Neural cell (in vitro differentiated cells): ENCODE measurements around the gene COL25A1. TPM values are rescaled to one million over a fixed set of nuclear protein-coding genes. Genes with fewer than 3 reads are reported as not detected.

Experiments used
- H2AFZ ChIP-seq: fragments of 200-600, 300-800 bp; sonication (generic), shearing (Covaris generic); 2 replicates; pipeline ENCODE4 v1.6.0; 2014; ENCODE audit warnings: low read depth, mild to moderate bottlenecking, antibody characterized with exemption, low read length, moderate library complexity
- H3F3A ChIP-seq: fragments of 200-600 bp; shearing (Covaris generic); 2 replicates; pipeline ENCODE4 v1.6.1; 2016; ENCODE audit warnings: mild to moderate bottlenecking, moderate library complexity, mixed read lengths, antibody characterized with exemption, low read length; ENCODE audit not compliant: insufficient read depth, poor library complexity, severe bottlenecking
- H3K27ac ChIP-seq: fragments of 200-600, 300-800 bp; sonication (generic), shearing (Covaris generic); 2 replicates; pipeline ENCODE4 v1.5.1; 2014; ENCODE audit warnings: mild to moderate bottlenecking, low read length, moderate library complexity
- H3K27me3 ChIP-seq: fragments of 300-800, 200-600 bp; sonication (generic), shearing (Covaris generic); 2 replicates; pipeline ENCODE4 v1.6.0; 2014; ENCODE audit warnings: mild to moderate bottlenecking, low read depth, low read length, moderate library complexity; ENCODE audit not compliant: insufficient read depth
- H3K36me3 ChIP-seq: fragments of 300-800, 200-600 bp; sonication (generic), shearing (Covaris generic); 2 replicates; pipeline ENCODE4 v1.5.1; 2014; ENCODE audit warnings: mild to moderate bottlenecking, antibody characterized with exemption, low read length, moderate library complexity; ENCODE audit not compliant: insufficient read depth
- H3K4me2 ChIP-seq: fragments of 300-800, 200-600 bp; sonication (generic), shearing (Covaris generic); 2 replicates; pipeline ENCODE4 v1.6.0; 2014; ENCODE audit warnings: mild to moderate bottlenecking, low read length
- H3K4me3 ChIP-seq: fragments of 300-800, 200-600 bp; sonication (generic), shearing (Covaris generic); 2 replicates; pipeline ENCODE4 v1.5.1; 2014; ENCODE audit warnings: mild to moderate bottlenecking, low read length, moderate library complexity
- H3K79me2 ChIP-seq: fragments of 200-600 bp; shearing (Covaris generic); replicated peaks from 2 replicates; pipeline ENCODE4 v1.6.0; 2014; ENCODE audit warnings: mild to moderate bottlenecking, low read length, moderate library complexity; ENCODE audit not compliant: insufficient read depth
- H3K9ac ChIP-seq: fragments of 300-800, 200-600 bp; sonication (generic), shearing (Covaris generic); 2 replicates; pipeline ENCODE4 v1.6.1; 2016; ENCODE audit warnings: mild to moderate bottlenecking, low read length, mixed read lengths
- H3K9me2 ChIP-seq: fragments of 200-600 bp; shearing (Covaris generic); 2 replicates; pipeline ENCODE4 v1.6.1; 2016; ENCODE audit warnings: mild to moderate bottlenecking, low read length, mixed read lengths; ENCODE audit not compliant: insufficient read depth
- H3K9me3 ChIP-seq: fragments of 200-600, 300-800 bp; sonication (generic), shearing (Covaris generic); 2 replicates; pipeline ENCODE4 v1.6.1; 2016; ENCODE audit warnings: mild to moderate bottlenecking, mixed run types, low read length, moderate library complexity, mixed read lengths
- H4K20me1 ChIP-seq: fragments of 200-600 bp; shearing (Covaris generic); 2 replicates; pipeline ENCODE4 v1.6.1; 2016; ENCODE audit warnings: mild to moderate bottlenecking, mixed run types; ENCODE audit not compliant: insufficient read depth
- CTCF ChIP-seq: fragments of 450-650 bp; IDR thresholded peaks from 2 replicates; pipeline ENCODE4 v1.5.1; 2014; ENCODE audit warnings: antibody characterized with exemption, mild to moderate bottlenecking, moderate library complexity; ENCODE audit not compliant: poor library complexity, severe bottlenecking
- EP300 ChIP-seq: fragments of 450-650 bp; conservative IDR thresholded peaks from 2 replicates; pipeline ENCODE4 v1.6.1; 2014; ENCODE audit warnings: antibody characterized with exemption, mild to moderate bottlenecking, moderate library complexity; ENCODE audit not compliant: poor library complexity, severe bottlenecking
- EZH2 ChIP-seq: fragments of 200-600, 300-800 bp; shearing (Covaris generic), sonication (generic); IDR thresholded peaks from 2 replicates; pipeline ENCODE4 v1.6.1; 2014; ENCODE audit warnings: antibody characterized with exemption, low read length, borderline replicate concordance, mild to moderate bottlenecking; ENCODE audit not compliant: insufficient read depth, poor library complexity, severe bottlenecking
- MXI1 ChIP-seq: fragments of 450-650 bp; conservative IDR thresholded peaks from 2 replicates; pipeline ENCODE4 v1.6.1; 2014; ENCODE audit warnings: antibody characterized with exemption, mild to moderate bottlenecking; ENCODE audit not compliant: poor library complexity, severe bottlenecking
- POLR2AphosphoS5 ChIP-seq: IDR thresholded peaks from 2 replicates; pipeline ENCODE4 v1.6.1; 2012
- RAD21 ChIP-seq: fragments of 450-650 bp; conservative IDR thresholded peaks from 2 replicates; pipeline ENCODE4 v1.6.1; 2014; ENCODE audit warnings: antibody characterized with exemption, mild to moderate bottlenecking, moderate library complexity
- REST ChIP-seq: IDR thresholded peaks from 2 replicates; pipeline ENCODE4 v1.6.1; 2012; ENCODE audit warnings: borderline replicate concordance
- SMC3 ChIP-seq: fragments of 450-650 bp; conservative IDR thresholded peaks from 2 replicates; pipeline ENCODE4 v1.6.1; 2014; ENCODE audit warnings: antibody characterized with exemption, mild to moderate bottlenecking, moderate library complexity; ENCODE audit not compliant: poor library complexity
- TAF1 ChIP-seq: IDR thresholded peaks from 2 replicates; pipeline ENCODE4 v1.6.1; 2012; ENCODE audit warnings: low read depth
- polyA plus RNA-seq: library from polyadenylated mRNA; depleted of rRNA; stranded (reverse); fragments of >200 nt; gene quantifications from 2 replicates; pipeline ENCODE4 v1.2.3, GENCODE V29; 2014

The COL25A1 gene
- polyA plus RNA-seq, 1 donor from 2014 or later: 32.3 TPM

- H3F3A ChIP-seq: no peaks in the 10 kb centered on the region
- TF ChIP-seq EZH2 (no peak), POLR2AphosphoS5 (no peak), TAF1 (no peak), REST (no peak), CTCF (no peak), MXI1 (no peak), SMC3 (no peak), RAD21 (no peak), EP300 (no peak)
- H3K4me3 ChIP-seq: no peak overlapping the region
- no peaks in the 10 kb centered on the region for H3K79me2 ChIP-seq
- H3K27me3 ChIP-seq: no peaks in the 10 kb centered on the region
- H2AFZ ChIP-seq: no peak overlapping the region
- no peaks in the 10 kb centered on the region for H3K36me3 ChIP-seq
- H3K9me2 ChIP-seq: no peaks in the 10 kb centered on the region
- H3K9me3 ChIP-seq: no peaks in the 10 kb centered on the region
- H3K4me2 ChIP-seq: no peak overlapping the region
- no peak overlapping the region for H3K9ac ChIP-seq
- H4K20me1 ChIP-seq: no peaks in the 10 kb centered on the region
- H3K27ac ChIP-seq: peak overlapping the region; percentile 80
Measured at GRCh38 chr4:109231331-109231730, 71.1 kb downstream of the COL25A1 start.

- no peaks in the 10 kb centered on the region for H3F3A ChIP-seq
- no peaks in the 10 kb centered on the region for H3K36me3 ChIP-seq
- no peak overlapping the region for H3K9ac ChIP-seq
- H3K9me2 ChIP-seq: no peaks in the 10 kb centered on the region
- no peak for TF ChIP-seq MXI1
- H3K27me3 ChIP-seq: no peaks in the 10 kb centered on the region
- H4K20me1 ChIP-seq: no peaks in the 10 kb centered on the region
- H3K4me3 ChIP-seq: no peak overlapping the region
- no peaks in the 10 kb centered on the region for H3K79me2 ChIP-seq
- no peak overlapping the region for H3K27ac ChIP-seq
- no peak overlapping the region for H3K4me2 ChIP-seq
- H2AFZ ChIP-seq: no peak overlapping the region
- H3K9me3 ChIP-seq: no peaks in the 10 kb centered on the region
Measured at GRCh38 chr4:109229028-109229427, 73.4 kb downstream of the COL25A1 start.

GRCh38 chr4:109218288-109218687 lies 84.2 kb downstream of the COL25A1 start:
- Histone ChIP-seq H3K79me2 (no peaks in the 10 kb centered on the region), H4K20me1 (no peaks in the 10 kb centered on the region), H3K9ac (no peak overlapping the region), H2AFZ (no peak overlapping the region), H3F3A (no peaks in the 10 kb centered on the region), H3K4me2 (no peak overlapping the region), H3K9me2 (no peaks in the 10 kb centered on the region), H3K4me3 (no peak overlapping the region), H3K9me3 (no peaks in the 10 kb centered on the region), H3K27ac (no peak overlapping the region), H3K27me3 (no peaks in the 10 kb centered on the region), H3K36me3 (no peaks in the 10 kb centered on the region)
- TF ChIP-seq RAD21 (no peak), MXI1 (no peak), EP300 (no peak), TAF1 (no peak), SMC3 (no peak), EZH2 (no peak), REST (no peak), POLR2AphosphoS5 (no peak)
